GM19468 (cell line): ENCODE measurements around the gene MAGEH1.
A peak's percentile ranks its signal among the peaks of the same experiment; 100 is the strongest.
"Not testable (repeated sequence)": the region's sequence is repeated elsewhere in the genome, so short reads cannot be mapped to it uniquely, and the experiment has no call there.

Experiments
- ATAC-seq: cut with Tn5 transposase; IDR thresholded peaks from one replicate; pipeline ENCODE4 v1.9.1; 2021; ENCODE audit warnings: mild to moderate bottlenecking, moderate library complexity, moderate number of reproducible peaks; ENCODE audit not compliant: unreplicated experiment; ENCODE audit errors: extremely low read depth

The MAGEH1 gene

GRCh38 chrX:55451990-55452832 lies at the start of gene MAGEH1:
Gene MAGEH1, plus strand, starts transcription at chrX:55452127. Its CDS starts 248 bp downstream, at chrX:55452375.
- peak; percentile 91 for ATAC-seq

GRCh38 chrX:55427079-55427478 lies 24.8 kb upstream of the MAGEH1 start:
- not testable (repeated sequence) for ATAC-seq

- ATAC-seq = not testable (repeated sequence)
Measured at GRCh38 chrX:55443468-55443867, 8.5 kb upstream of the MAGEH1 start.

- no peak for ATAC-seq
Measured at GRCh38 chrX:55450259-55450658, 1.7 kb upstream of the MAGEH1 start.

- ATAC-seq = no peak
Measured at GRCh38 chrX:55451141-55451540, 786 bp upstream of the MAGEH1 start.

GRCh38 chrX:55451626-55451989 lies 319 bp upstream of the MAGEH1 start:
- no peak for ATAC-seq

- no peak for ATAC-seq
Measured at GRCh38 chrX:55452833-55453124, 852 bp downstream of the MAGEH1 start.

GRCh38 chrX:55455708-55456107 lies 3.8 kb downstream of the MAGEH1 start:
- ATAC-seq = not testable (repeated sequence)

- ATAC-seq = not testable (repeated sequence)
Measured at GRCh38 chrX:55459426-55459825, 7.5 kb downstream of the MAGEH1 start.

- not testable (repeated sequence) for ATAC-seq
Measured at GRCh38 chrX:55459926-55460325, 8.0 kb downstream of the MAGEH1 start.

GRCh38 chrX:55464050-55464449 lies 12.1 kb downstream of the MAGEH1 start:
- ATAC-seq = not testable (repeated sequence)

GRCh38 chrX:55465108-55465507 lies 13.2 kb downstream of the MAGEH1 start:
- not testable (repeated sequence) for ATAC-seq

GRCh38 chrX:55465791-55466190 lies 13.9 kb downstream of the MAGEH1 start:
- not testable (repeated sequence) for ATAC-seq

- not testable (repeated sequence) for ATAC-seq
Measured at GRCh38 chrX:55479956-55480355, 28.0 kb downstream of the MAGEH1 start.

- no peak for ATAC-seq
Measured at GRCh38 chrX:55480390-55481062, 28.6 kb downstream of the MAGEH1 start.

- ATAC-seq = no peak
Measured at GRCh38 chrX:55484948-55485347, 33.0 kb downstream of the MAGEH1 start.

GRCh38 chrX:55486736-55487135 lies 34.8 kb downstream of the MAGEH1 start:
- ATAC-seq = no peak

- ATAC-seq = no peak
Measured at GRCh38 chrX:55487143-55487542, 35.2 kb downstream of the MAGEH1 start.

- ATAC-seq = no peak
Measured at GRCh38 chrX:55488006-55488592, 36.2 kb downstream of the MAGEH1 start.

- no peak for ATAC-seq
Measured at GRCh38 chrX:55488593-55489313, 36.8 kb downstream of the MAGEH1 start.
